Activated naive CD4-positive, alpha-beta T cell treated with anti-CD3 and anti-CD28 coated beads for 36 hours (primary cell): ENCODE measurements around the gene VWF. TPM values are rescaled to one million over a fixed set of nuclear protein-coding genes. Genes with fewer than 3 reads are reported as not detected.
A peak's percentile ranks its signal among the peaks of the same experiment; 100 is the strongest.

ENCODE experiments used
- CTCF ChIA-PET: fragments of 350-600 bp; sonication (Branson Sonifier 250); formaldehyde crosslinking; loops from one replicate; lab custom pipeline; 2021; ENCODE audit warnings: antibody characterized with exemption; lab: Charles Lee
- DNase-seq: peaks from one replicate; pipeline ENCODE4 v3.0.0-alpha.2; 2020
- H3K27ac Mint-ChIP-seq: one replicate; pipeline ENCODE4 v1.8.0; 2021; ENCODE audit warnings: mild to moderate bottlenecking, mixed read lengths
- H3K27me3 Mint-ChIP-seq: one replicate; pipeline ENCODE4 v1.8.0; 2021; ENCODE audit warnings: low read depth, mixed read lengths
- H3K36me3 Mint-ChIP-seq: one replicate; pipeline ENCODE4 v1.8.0; 2021; ENCODE audit warnings: low read depth, mixed read lengths
- H3K4me1 Mint-ChIP-seq: one replicate; pipeline ENCODE4 v1.8.0; 2021; ENCODE audit warnings: low read depth, mixed read lengths
- H3K4me3 Mint-ChIP-seq: one replicate; pipeline ENCODE4 v1.8.0; 2021; ENCODE audit warnings: mild to moderate bottlenecking, moderate library complexity, mixed read lengths
- H3K9me3 Mint-ChIP-seq: one replicate; pipeline ENCODE4 v1.8.0; 2021; ENCODE audit warnings: mixed read lengths
- intact Hi-C: fragments of 100-400 bp; cut with micrococcal nuclease; formaldehyde crosslinking; loops from one replicate; pipeline ENCODE4 v1.15.1; 2023
- total RNA-seq, 2 experiments: library from RNA; stranded (reverse); gene quantifications; one replicate each; pipeline ENCODE4 v1.2.3, GENCODE V29; 2021

The VWF gene
- total RNA-seq, 2 experiments from 2014 or later = not detected

GRCh38 chr12:6080149-6081045 lies 44.1 kb downstream of the VWF start:
- CTCF ChIA-PET = interaction anchor here (0.8 to 1.3 kb wide), 2 partner anchors 10 to 198 kb away, joined by 3 read pairs; no protein-coding TSS in a partner anchor
- Mint-ChIP-seq H3K4me1 (peaks cover 8% of the 10 kb centered on the region), H3K9me3 (no peaks in the 10 kb centered on the region), H3K27ac (no peak overlapping the region), H3K4me3 (no peak overlapping the region), H3K36me3 (no peaks in the 10 kb centered on the region), H3K27me3 (no peaks in the 10 kb centered on the region)
- no peak for DNase-seq
- intact Hi-C loops = no loop called here

GRCh38 chr12:6078398-6079096 lies 45.9 kb downstream of the VWF start:
- CTCF ChIA-PET = no interaction called here
- no peak for DNase-seq
- Mint-ChIP-seq H3K9me3 (no peaks in the 10 kb centered on the region), H3K4me3 (no peak overlapping the region), H3K27me3 (no peaks in the 10 kb centered on the region), H3K4me1 (peaks cover 22% of the 10 kb centered on the region), H3K27ac (no peak overlapping the region), H3K36me3 (no peaks in the 10 kb centered on the region)
- intact Hi-C loops = no loop called here

GRCh38 chr12:6077692-6078083 lies 46.8 kb downstream of the VWF start:
- Mint-ChIP-seq H3K36me3 (no peaks in the 10 kb centered on the region), H3K4me3 (no peak overlapping the region), H3K27ac (no peak overlapping the region), H3K4me1 (peaks cover 22% of the 10 kb centered on the region), H3K9me3 (no peaks in the 10 kb centered on the region), H3K27me3 (no peaks in the 10 kb centered on the region)
- no peak for DNase-seq
- CTCF ChIA-PET = no interaction called here
- intact Hi-C loops = no loop called here

GRCh38 chr12:6076776-6077691 lies 47.4 kb downstream of the VWF start:
- Mint-ChIP-seq H3K4me1 (peaks cover 22% of the 10 kb centered on the region), H3K4me3 (no peak overlapping the region), H3K36me3 (no peaks in the 10 kb centered on the region), H3K9me3 (no peaks in the 10 kb centered on the region), H3K27ac (no peak overlapping the region), H3K27me3 (no peaks in the 10 kb centered on the region)
- no peak for DNase-seq
- CTCF ChIA-PET = no interaction called here
- intact Hi-C loops = no loop called here

DNA sequence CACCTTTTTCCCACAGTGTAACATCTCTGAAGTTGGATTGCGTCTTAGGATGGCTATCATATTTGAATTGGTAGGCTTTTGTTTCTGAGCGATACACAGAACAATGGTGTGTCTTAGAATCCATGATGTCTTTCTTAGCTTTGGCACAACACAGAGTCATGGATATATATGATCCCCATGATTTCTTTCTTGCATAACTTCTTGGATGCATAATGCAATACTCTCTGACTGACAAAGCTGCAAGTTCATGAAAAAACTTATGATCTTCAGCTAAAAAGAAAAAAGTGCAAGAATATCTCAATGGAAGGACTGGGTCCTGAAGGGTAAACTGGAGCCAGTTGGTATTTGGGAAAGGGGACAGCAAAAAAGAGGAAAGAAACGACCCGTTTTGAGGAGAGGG lies 48.1 kb downstream of the VWF start:
- Mint-ChIP-seq H3K4me3 (no peak overlapping the region), H3K27me3 (no peaks in the 10 kb centered on the region), H3K9me3 (no peaks in the 10 kb centered on the region), H3K4me1 (peaks cover 22% of the 10 kb centered on the region), H3K27ac (no peak overlapping the region), H3K36me3 (no peaks in the 10 kb centered on the region)
- no peak for DNase-seq
- intact Hi-C loops = no loop called here
- CTCF ChIA-PET = no interaction called here

DNA sequence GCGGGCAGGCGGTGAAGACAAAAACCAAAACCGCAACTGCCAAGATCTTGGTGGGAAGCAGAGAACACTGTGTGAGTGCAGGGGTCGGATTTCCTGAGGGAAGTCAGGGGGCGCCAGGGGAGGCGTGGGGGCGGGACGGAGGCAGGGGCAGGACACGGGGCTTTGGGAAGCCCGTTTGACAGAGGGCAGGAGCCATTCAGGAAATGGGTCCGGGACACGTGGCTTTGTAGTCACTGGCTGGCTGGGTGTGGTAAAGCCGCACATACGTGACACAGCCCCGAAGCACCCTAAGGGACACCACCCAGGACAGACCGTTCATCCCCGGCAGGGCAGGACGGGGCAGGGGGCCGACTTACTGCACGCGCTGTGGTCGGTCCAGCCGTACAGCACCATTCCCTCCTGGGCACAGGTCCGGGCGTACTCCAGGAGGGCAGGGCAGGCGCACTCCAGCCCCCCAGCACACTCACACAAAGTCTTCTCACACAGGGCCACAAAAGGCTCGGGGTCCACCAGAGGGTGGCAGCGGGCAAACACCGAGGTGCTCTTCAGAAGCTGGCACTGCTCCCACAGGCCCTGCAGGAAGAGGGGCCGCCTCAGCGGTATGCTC lies 49.4 kb downstream of the VWF start:
- H3K9me3 Mint-ChIP-seq = no peaks in the 10 kb centered on the region
- no peaks in the 10 kb centered on the region for H3K27me3 Mint-ChIP-seq
- intact Hi-C loops = loop anchor here (5.0 kb wide), 1 partner anchor 67 kb away; no protein-coding TSS in a partner anchor
- CTCF ChIA-PET = interaction anchor here (0.6 kb wide), 3 partner anchors 158 to 1433 kb away, joined by 3 to 4 read pairs (median 4); no protein-coding TSS in a partner anchor
- H3K4me3 Mint-ChIP-seq = peak overlapping the region; percentile 69
- H3K36me3 Mint-ChIP-seq = no peaks in the 10 kb centered on the region
- H3K27ac Mint-ChIP-seq = no peak overlapping the region
- H3K4me1 Mint-ChIP-seq = peaks cover 23% of the 10 kb centered on the region
- DNase-seq = peak; percentile 75

GRCh38 chr12:6074427-6074826 lies 50.0 kb downstream of the VWF start:
- Mint-ChIP-seq H3K27me3 (no peaks in the 10 kb centered on the region), H3K27ac (no peak overlapping the region), H3K4me3 (peak overlapping the region; percentile 69), H3K4me1 (peaks cover 30% of the 10 kb centered on the region), H3K36me3 (no peaks in the 10 kb centered on the region), H3K9me3 (no peaks in the 10 kb centered on the region)
- CTCF ChIA-PET = no interaction called here
- DNase-seq = peak; percentile 20
- intact Hi-C loops = loop anchor here (5.0 kb wide), 1 partner anchor 68 kb away; no protein-coding TSS in a partner anchor

GRCh38 chr12:6073426-6073825 lies 51.0 kb downstream of the VWF start:
- DNase-seq = no peak
- intact Hi-C loops = loop anchor here (5.0 kb wide), 1 partner anchor 69 kb away; no protein-coding TSS in a partner anchor
- CTCF ChIA-PET = no interaction called here
- no peaks in the 10 kb centered on the region for H3K9me3 Mint-ChIP-seq
- H3K36me3 Mint-ChIP-seq = no peaks in the 10 kb centered on the region
- H3K4me3 Mint-ChIP-seq = no peak overlapping the region
- H3K27ac Mint-ChIP-seq = no peak overlapping the region
- H3K27me3 Mint-ChIP-seq = no peaks in the 10 kb centered on the region
- peaks cover 33% of the 10 kb centered on the region for H3K4me1 Mint-ChIP-seq

DNA sequence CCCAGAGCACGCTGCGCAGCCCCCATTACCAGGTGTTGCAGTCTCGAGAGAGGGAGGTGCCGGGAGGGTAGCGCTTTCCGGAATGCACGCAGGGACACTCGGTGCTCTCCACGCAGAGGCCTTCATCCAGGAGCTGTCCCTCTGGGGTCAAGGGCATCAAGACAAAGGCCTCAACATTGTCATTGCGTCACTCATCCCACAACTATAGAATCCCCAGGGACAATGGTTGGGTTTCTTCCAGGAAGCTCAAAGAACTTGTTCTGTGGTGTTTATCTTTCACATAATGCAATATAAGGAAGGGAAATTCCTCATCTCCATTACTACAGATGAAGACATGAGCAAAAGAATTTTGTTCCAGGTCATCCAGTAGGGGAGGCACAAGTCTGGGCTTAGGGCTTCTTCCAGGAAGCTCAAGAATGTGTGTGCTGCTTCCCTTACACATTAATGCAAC lies 52.1 kb downstream of the VWF start:
- Mint-ChIP-seq H3K4me1 (peaks cover 33% of the 10 kb centered on the region), H3K36me3 (no peaks in the 10 kb centered on the region), H3K27ac (no peak overlapping the region), H3K27me3 (no peaks in the 10 kb centered on the region), H3K4me3 (no peak overlapping the region), H3K9me3 (no peaks in the 10 kb centered on the region)
- no peak for DNase-seq
- intact Hi-C loops = loop anchor here (5.0 kb wide), 1 partner anchor 70 kb away; no protein-coding TSS in a partner anchor
- CTCF ChIA-PET = interaction anchor here (0.6 to 0.7 kb wide), 2 partner anchors 207 to 273 kb away, joined by 3 read pairs; no protein-coding TSS in a partner anchor

- H3K36me3 Mint-ChIP-seq = no peaks in the 10 kb centered on the region
- H3K27me3 Mint-ChIP-seq = no peaks in the 10 kb centered on the region
- H3K9me3 Mint-ChIP-seq = no peaks in the 10 kb centered on the region
- DNase-seq = no peak
- no peak overlapping the region for H3K27ac Mint-ChIP-seq
- H3K4me3 Mint-ChIP-seq = no peak overlapping the region
- intact Hi-C loops = loop anchor here (5.0 kb wide), 1 partner anchor 71 kb away; no protein-coding TSS in a partner anchor
- peaks cover 33% of the 10 kb centered on the region for H3K4me1 Mint-ChIP-seq
- CTCF ChIA-PET = interaction anchor here (1.2 kb wide), 1 partner anchor 10 kb away, joined by 3 read pairs; no protein-coding TSS in a partner anchor
Measured at GRCh38 chr12:6071589-6071988, 52.9 kb downstream of the VWF start.
